Skeletal muscle satellite cell (primary cell): ENCODE results near the gene ANK3.

Source experiments
- H3K27me3 ChIP-seq: 2 replicates; pipeline ENCODE4 v1.7.0; 2013; ENCODE audit warnings: low read length; ENCODE audit not compliant: control insufficient read depth, insufficient read depth
- H3K36me3 ChIP-seq: 2 replicates; pipeline ENCODE4 v1.7.0; 2013; ENCODE audit warnings: mild to moderate bottlenecking, control low read depth, low read length; ENCODE audit not compliant: insufficient read depth
- H3K4me1 ChIP-seq: 2 replicates; pipeline ENCODE4 v1.7.0; 2013; ENCODE audit warnings: low read length; ENCODE audit not compliant: control insufficient read depth, insufficient read depth
- H3K4me2 ChIP-seq: 2 replicates; pipeline ENCODE4 v1.7.0; 2013; ENCODE audit warnings: mild to moderate bottlenecking, low read length
- H3K4me3 ChIP-seq: 2 replicates; pipeline ENCODE4 v1.7.0; 2013; ENCODE audit warnings: low read length
- H3K9ac ChIP-seq: 2 replicates; pipeline ENCODE4 v1.7.0; 2013; ENCODE audit warnings: mild to moderate bottlenecking, low read depth, low read length, moderate library complexity
- H3K9me3 ChIP-seq: replicated peaks from 2 replicates; pipeline ENCODE4 v1.7.0; 2013; ENCODE audit warnings: mild to moderate bottlenecking, control low read depth, low read length

Gene ANK3

GRCh38 chr10:60314069-60314940, 75.4 kb downstream of the ANK3 start:
- Histone ChIP-seq H3K9ac (no peak overlapping the region), H3K36me3 (no peaks in the 10 kb centered on the region), H3K4me3 (no peak overlapping the region), H3K4me2 (peak overlapping the region; percentile 65), H3K4me1 (peaks cover 26% of the 10 kb centered on the region), H3K27me3 (no peaks in the 10 kb centered on the region), H3K9me3 (no peaks in the 10 kb centered on the region)

GRCh38 chr10:60313589-60313952, 76.1 kb downstream of the ANK3 start:
- H3K9ac ChIP-seq: no peak overlapping the region
- H3K4me2 ChIP-seq: peak overlapping the region; percentile 39

GRCh38 chr10:60312818-60313588, 76.7 kb downstream of the ANK3 start:
- Histone ChIP-seq H3K27me3 (no peaks in the 10 kb centered on the region), H3K9me3 (no peaks in the 10 kb centered on the region), H3K4me2 (peak overlapping the region; percentile 39), H3K4me1 (peaks cover 26% of the 10 kb centered on the region), H3K9ac (no peak overlapping the region), H3K36me3 (no peaks in the 10 kb centered on the region), H3K4me3 (no peak overlapping the region)

More at GRCh38 chr10:60313589-60313952, 76.1 kb downstream of the ANK3 start:
- H3K4me3 ChIP-seq: no peak overlapping the region
- H3K4me1 ChIP-seq: peaks cover 26% of the 10 kb centered on the region
- H3K9me3 ChIP-seq: no peaks in the 10 kb centered on the region
- H3K27me3 ChIP-seq: no peaks in the 10 kb centered on the region
- H3K36me3 ChIP-seq: no peaks in the 10 kb centered on the region

GRCh38 chr10:60311821-60312220, 77.9 kb downstream of the ANK3 start:
- H3K9ac ChIP-seq: no peak overlapping the region
- H3K36me3 ChIP-seq: no peaks in the 10 kb centered on the region
- H3K9me3 ChIP-seq: no peaks in the 10 kb centered on the region
- H3K4me2 ChIP-seq: no peak overlapping the region
- no peaks in the 10 kb centered on the region for H3K27me3 ChIP-seq
- no peak overlapping the region for H3K4me3 ChIP-seq
- H3K4me1 ChIP-seq: peaks cover 26% of the 10 kb centered on the region

- Histone ChIP-seq H3K4me2 (no peak overlapping the region), H3K4me1 (peaks cover 27% of the 10 kb centered on the region), H3K36me3 (no peaks in the 10 kb centered on the region), H3K27me3 (no peaks in the 10 kb centered on the region), H3K4me3 (no peak overlapping the region), H3K9ac (no peak overlapping the region), H3K9me3 (no peaks in the 10 kb centered on the region)
Measured at GRCh38 chr10:60310740-60311139, 78.9 kb downstream of the ANK3 start.

GRCh38 chr10:60309891-60310290, 79.8 kb downstream of the ANK3 start:
- no peaks in the 10 kb centered on the region for H3K27me3 ChIP-seq
- no peak overlapping the region for H3K4me2 ChIP-seq
- H3K9me3 ChIP-seq: no peaks in the 10 kb centered on the region
- H3K4me3 ChIP-seq: no peak overlapping the region
- peaks cover 33% of the 10 kb centered on the region for H3K4me1 ChIP-seq
- no peak overlapping the region for H3K9ac ChIP-seq
- H3K36me3 ChIP-seq: no peaks in the 10 kb centered on the region

- H3K9ac ChIP-seq: no peak overlapping the region
- no peaks in the 10 kb centered on the region for H3K36me3 ChIP-seq
- H3K4me1 ChIP-seq: peaks cover 31% of the 10 kb centered on the region
- H3K9me3 ChIP-seq: no peaks in the 10 kb centered on the region
- H3K4me2 ChIP-seq: no peak overlapping the region
- no peaks in the 10 kb centered on the region for H3K27me3 ChIP-seq
- no peak overlapping the region for H3K4me3 ChIP-seq
Measured at GRCh38 chr10:60309371-60309770, 80.3 kb downstream of the ANK3 start.

- Histone ChIP-seq H3K4me2 (peak overlapping the region; percentile 32), H3K4me1 (peaks cover 17% of the 10 kb centered on the region), H3K27me3 (no peaks in the 10 kb centered on the region), H3K4me3 (no peak overlapping the region), H3K36me3 (no peaks in the 10 kb centered on the region), H3K9ac (peak overlapping the region; percentile 20), H3K9me3 (no peaks in the 10 kb centered on the region)
Measured at GRCh38 chr10:60305380-60305892, 84.2 kb downstream of the ANK3 start.

- H3K4me2 ChIP-seq: peak overlapping the region; percentile 32
- H3K9me3 ChIP-seq: no peaks in the 10 kb centered on the region
- H3K36me3 ChIP-seq: no peaks in the 10 kb centered on the region
- no peaks in the 10 kb centered on the region for H3K27me3 ChIP-seq
- H3K4me1 ChIP-seq: peaks cover 23% of the 10 kb centered on the region
- peak overlapping the region; percentile 20 for H3K9ac ChIP-seq
- no peak overlapping the region for H3K4me3 ChIP-seq
Measured at GRCh38 chr10:60304829-60305379, 84.8 kb downstream of the ANK3 start.

GRCh38 chr10:60303778-60304177, 85.9 kb downstream of the ANK3 start:
- Histone ChIP-seq H3K4me2 (no peak overlapping the region), H3K36me3 (no peaks in the 10 kb centered on the region), H3K9ac (no peak overlapping the region), H3K4me1 (peaks cover 27% of the 10 kb centered on the region), H3K4me3 (no peak overlapping the region), H3K27me3 (no peaks in the 10 kb centered on the region), H3K9me3 (no peaks in the 10 kb centered on the region)
